A549 (cell line): Measurements from ENCODE around the gene PPA2.

ENCODE experiments used
- BHLHE40 ChIP-seq: IDR thresholded peaks from 2 replicates; pipeline ENCODE4 v1.6.1; 2012; ENCODE audit warnings: low read depth, low read length, inconsistent platforms
- CBX2 ChIP-seq: fragments of 200-600 bp; sonication (generic); IDR thresholded peaks from 2 replicates; pipeline ENCODE4 v1.6.1; 2016; ENCODE audit warnings: low read depth, mild to moderate bottlenecking, borderline replicate concordance
- CEBPB ChIP-seq, 2 experiments: fragments of >200 bp in 1 of 2; sonication (Bioruptor Twin) in 1 of 2; formaldehyde crosslinking in 1 of 2; IDR thresholded peaks; 2 replicates each; pipeline ENCODE4 v1.6.1; 2012 to 2016
- CHD2 ChIP-seq: fragments of 150-350 bp; IDR thresholded peaks from 2 replicates; pipeline ENCODE4 v1.6.1; 2014; ENCODE audit warnings: low read length; ENCODE audit not compliant: partially characterized antibody
- EP300 ChIP-seq, 2 experiments: fragments of >200 bp; sonication (Bioruptor Twin); formaldehyde crosslinking; IDR thresholded peaks; 2 replicates in 1 of 2; 3 replicates in 1 of 2; pipeline ENCODE4 v1.6.1; 2016 to 2017
- MAFK ChIP-seq: fragments of 450-650 bp; IDR thresholded peaks from 2 replicates; pipeline ENCODE4 v1.6.1; 2014; ENCODE audit not compliant: partially characterized antibody
- MAZ ChIP-seq: fragments of 150-350 bp; IDR thresholded peaks from 2 replicates; pipeline ENCODE4 v1.6.1; 2014; ENCODE audit warnings: antibody characterized with exemption, low read depth, low read length, borderline replicate concordance
- POLR2A ChIP-seq: IDR thresholded peaks from 2 replicates; pipeline ENCODE4 v1.6.1; 2012; ENCODE audit warnings: mild to moderate bottlenecking, low read length
- RFX5 ChIP-seq: fragments of 450-650 bp; IDR thresholded peaks from 2 replicates; pipeline ENCODE4 v1.7.1; 2014; ENCODE audit warnings: antibody characterized with exemption, mild to moderate bottlenecking, moderate library complexity
- SMC3 ChIP-seq: fragments of >200 bp; sonication (Bioruptor Twin); formaldehyde crosslinking; IDR thresholded peaks from 3 replicates; pipeline ENCODE4 v1.6.1; 2018; ENCODE audit warnings: inconsistent platforms
- SREBF2 ChIP-seq: fragments of 450-650 bp; IDR thresholded peaks from 2 replicates; pipeline ENCODE4 v1.6.1; 2014; ENCODE audit warnings: mild to moderate bottlenecking, moderate library complexity
- ZFP36 ChIP-seq: fragments of 450-650 bp; IDR thresholded peaks from 2 replicates; pipeline ENCODE4 v1.6.1; 2014; ENCODE audit warnings: borderline replicate concordance; ENCODE audit not compliant: partially characterized antibody
- TF ChIP-seq, protein P1 (sequence below): fragments of >200 bp; sonication (Bioruptor Twin); formaldehyde crosslinking; IDR thresholded peaks from 3 replicates; pipeline ENCODE4 v1.5.1; 2016
- TF ChIP-seq, protein P2 (sequence below): IDR thresholded peaks from 2 replicates; pipeline ENCODE4 v1.6.1; 2012

DNA sequence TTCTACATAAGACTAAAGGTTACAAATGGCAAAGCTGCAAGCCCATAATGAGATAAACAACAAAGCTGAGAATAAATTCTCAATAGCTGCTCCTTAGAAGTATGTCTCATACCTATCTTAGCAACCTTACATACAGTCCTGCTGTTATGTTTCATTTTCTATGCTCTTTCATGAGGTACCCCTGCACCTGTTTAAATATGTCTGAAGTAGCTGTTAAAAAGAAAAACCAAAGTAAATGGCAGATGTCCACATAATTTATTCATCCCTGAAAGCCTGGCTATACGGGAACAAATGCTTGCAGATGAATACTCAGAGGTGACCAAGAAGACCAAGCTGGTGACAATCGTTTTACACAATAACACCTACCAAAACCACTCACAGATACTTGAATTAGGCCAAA, 22.5 kb downstream of the PPA2 start:
- TF ChIP-seq, protein P1, sequence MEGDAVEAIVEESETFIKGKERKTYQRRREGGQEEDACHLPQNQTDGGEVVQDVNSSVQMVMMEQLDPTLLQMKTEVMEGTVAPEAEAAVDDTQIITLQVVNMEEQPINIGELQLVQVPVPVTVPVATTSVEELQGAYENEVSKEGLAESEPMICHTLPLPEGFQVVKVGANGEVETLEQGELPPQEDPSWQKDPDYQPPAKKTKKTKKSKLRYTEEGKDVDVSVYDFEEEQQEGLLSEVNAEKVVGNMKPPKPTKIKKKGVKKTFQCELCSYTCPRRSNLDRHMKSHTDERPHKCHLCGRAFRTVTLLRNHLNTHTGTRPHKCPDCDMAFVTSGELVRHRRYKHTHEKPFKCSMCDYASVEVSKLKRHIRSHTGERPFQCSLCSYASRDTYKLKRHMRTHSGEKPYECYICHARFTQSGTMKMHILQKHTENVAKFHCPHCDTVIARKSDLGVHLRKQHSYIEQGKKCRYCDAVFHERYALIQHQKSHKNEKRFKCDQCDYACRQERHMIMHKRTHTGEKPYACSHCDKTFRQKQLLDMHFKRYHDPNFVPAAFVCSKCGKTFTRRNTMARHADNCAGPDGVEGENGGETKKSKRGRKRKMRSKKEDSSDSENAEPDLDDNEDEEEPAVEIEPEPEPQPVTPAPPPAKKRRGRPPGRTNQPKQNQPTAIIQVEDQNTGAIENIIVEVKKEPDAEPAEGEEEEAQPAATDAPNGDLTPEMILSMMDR = no peak
- TF ChIP-seq SMC3 (no peak), POLR2A (no peak), CHD2 (no peak), ZFP36 (no peak), BHLHE40 (no peak), CEBPB (IDR thresholded peaks at IDR 0.05) (no peak), SREBF2 (no peak), CBX2 (no peak), EP300 (IDR thresholded peaks at IDR 0.05) (no peak), MAFK (no peak), RFX5 (no peak), MAZ (no peak)
- TF ChIP-seq, protein P2, sequence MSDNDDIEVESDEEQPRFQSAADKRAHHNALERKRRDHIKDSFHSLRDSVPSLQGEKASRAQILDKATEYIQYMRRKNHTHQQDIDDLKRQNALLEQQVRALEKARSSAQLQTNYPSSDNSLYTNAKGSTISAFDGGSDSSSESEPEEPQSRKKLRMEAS = no peak
